DOHH2 (cell line): ENCODE results near the gene STRAP.

Experiments used
- EZH2phosphoT487 ChIP-seq: fragments of 200-600 bp; sonication (generic); IDR thresholded peaks from 2 replicates; pipeline ENCODE4 v1.6.1; 2017; ENCODE audit warnings: borderline replicate concordance, mild to moderate bottlenecking, antibody characterized with exemption, low read length, moderate library complexity, mixed read lengths
- TF ChIP-seq, protein P1 (sequence below): fragments of 200-600 bp; sonication (generic); IDR thresholded peaks from one replicate; pipeline ENCODE4 v1.5.1; 2014; ENCODE audit warnings: antibody characterized with exemption, mild to moderate bottlenecking, low read depth, low read length; ENCODE audit not compliant: poor library complexity, severe bottlenecking

DNA sequence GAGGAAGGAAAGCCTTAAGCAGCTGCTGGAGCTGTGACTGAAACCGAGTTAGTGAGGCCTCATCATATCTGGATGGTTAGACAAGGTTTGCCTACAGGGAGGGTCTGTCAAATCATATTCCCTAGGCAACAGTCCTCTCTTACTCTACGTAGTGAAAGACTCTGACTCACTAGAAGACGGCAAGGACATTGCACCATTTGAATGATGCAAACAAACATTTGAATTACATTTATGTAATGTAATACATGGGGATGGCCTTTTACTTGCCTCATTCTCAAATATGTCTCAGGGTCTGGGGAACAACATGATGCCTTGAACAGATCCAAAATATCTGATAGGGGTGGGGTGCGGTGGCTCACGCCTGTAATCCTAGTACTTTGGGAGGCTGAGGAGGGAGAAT lies 29.8 kb upstream of the STRAP start:
- TF ChIP-seq EZH2phosphoT487 = no peak
- TF ChIP-seq, protein P1, sequence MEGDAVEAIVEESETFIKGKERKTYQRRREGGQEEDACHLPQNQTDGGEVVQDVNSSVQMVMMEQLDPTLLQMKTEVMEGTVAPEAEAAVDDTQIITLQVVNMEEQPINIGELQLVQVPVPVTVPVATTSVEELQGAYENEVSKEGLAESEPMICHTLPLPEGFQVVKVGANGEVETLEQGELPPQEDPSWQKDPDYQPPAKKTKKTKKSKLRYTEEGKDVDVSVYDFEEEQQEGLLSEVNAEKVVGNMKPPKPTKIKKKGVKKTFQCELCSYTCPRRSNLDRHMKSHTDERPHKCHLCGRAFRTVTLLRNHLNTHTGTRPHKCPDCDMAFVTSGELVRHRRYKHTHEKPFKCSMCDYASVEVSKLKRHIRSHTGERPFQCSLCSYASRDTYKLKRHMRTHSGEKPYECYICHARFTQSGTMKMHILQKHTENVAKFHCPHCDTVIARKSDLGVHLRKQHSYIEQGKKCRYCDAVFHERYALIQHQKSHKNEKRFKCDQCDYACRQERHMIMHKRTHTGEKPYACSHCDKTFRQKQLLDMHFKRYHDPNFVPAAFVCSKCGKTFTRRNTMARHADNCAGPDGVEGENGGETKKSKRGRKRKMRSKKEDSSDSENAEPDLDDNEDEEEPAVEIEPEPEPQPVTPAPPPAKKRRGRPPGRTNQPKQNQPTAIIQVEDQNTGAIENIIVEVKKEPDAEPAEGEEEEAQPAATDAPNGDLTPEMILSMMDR = no peak
